GM21737 (cell line): ENCODE data around the gene PBX3.

Source experiments
- ATAC-seq: cut with Tn5 transposase; IDR thresholded peaks from one replicate; pipeline ENCODE4 v1.9.1; 2021; ENCODE audit warnings: mild to moderate bottlenecking, moderate library complexity; ENCODE audit not compliant: unreplicated experiment

Gene PBX3

GRCh38 chr9:125747053-125747764 is at the start of gene PBX3:
TSS of gene PBX3 (plus strand) at chr9:125747373.
- ATAC-seq: peak; percentile 17

- ATAC-seq: no peak
Measured at GRCh38 chr9:125699870-125700269, 47.3 kb upstream of the PBX3 start.

- ATAC-seq: peak; percentile 80
Measured at GRCh38 chr9:125700791-125701190, 46.4 kb upstream of the PBX3 start.

- no peak for ATAC-seq
Measured at GRCh38 chr9:125701351-125701750, 45.8 kb upstream of the PBX3 start.

GRCh38 chr9:125703662-125704061 is 43.5 kb upstream of the PBX3 start:
- ATAC-seq: no peak

- no peak for ATAC-seq
Measured at GRCh38 chr9:125705893-125706292, 41.3 kb upstream of the PBX3 start.

- ATAC-seq: peak; percentile 94
Measured at GRCh38 chr9:125706651-125707471, 40.3 kb upstream of the PBX3 start, which contains the start of gene MAPKAP1. TSS of gene MAPKAP1 (minus strand) at chr9:125707208. CDS start at chr9:125672574, 34,634 bp downstream.

GRCh38 chr9:125707472-125707804 is 39.7 kb upstream of the PBX3 start:
- ATAC-seq: peak; percentile 4

GRCh38 chr9:125726456-125727132 is 20.6 kb upstream of the PBX3 start:
- no peak for ATAC-seq

GRCh38 chr9:125730168-125730567 is 17.0 kb upstream of the PBX3 start:
- ATAC-seq: no peak

GRCh38 chr9:125732562-125732961 is 14.6 kb upstream of the PBX3 start:
- no peak for ATAC-seq

- ATAC-seq: no peak
Measured at GRCh38 chr9:125739436-125739835, 7.7 kb upstream of the PBX3 start.

- no peak for ATAC-seq
Measured at GRCh38 chr9:125742657-125743056, 4.5 kb upstream of the PBX3 start.

GRCh38 chr9:125743682-125744428 is 3.3 kb upstream of the PBX3 start:
- ATAC-seq: no peak

GRCh38 chr9:125744616-125745015 is 2.6 kb upstream of the PBX3 start:
- no peak for ATAC-seq

- no peak for ATAC-seq
Measured at GRCh38 chr9:125745018-125745417, 2.2 kb upstream of the PBX3 start.

- no peak for ATAC-seq
Measured at GRCh38 chr9:125745682-125746016, 1.5 kb upstream of the PBX3 start.

GRCh38 chr9:125746017-125746773 is 978 bp upstream of the PBX3 start:
- peak; percentile 56 for ATAC-seq

- ATAC-seq: no peak
Measured at GRCh38 chr9:125746774-125747052, 460 bp upstream of the PBX3 start.

GRCh38 chr9:125747765-125748445 is 732 bp downstream of the PBX3 start:
- no peak for ATAC-seq
